ENCODE data around the gene NTM. TPM values are rescaled to one million over a fixed set of nuclear protein-coding genes. Genes with fewer than 3 reads are reported as not detected.

The NTM gene
- total RNA-seq, 3 donors from 2014 or later, result not detected

- no peak overlapping the region for H3K4me3 Mint-ChIP-seq
- H3K36me3 Mint-ChIP-seq (ENCODE audit: insufficient read depth), result peaks cover 2% of the 10 kb centered on the region
- H3K4me1 Mint-ChIP-seq (ENCODE audit: low read depth), result no peaks in the 10 kb centered on the region
- H3K9me3 Mint-ChIP-seq, result peaks cover 13% of the 10 kb centered on the region
- ATAC-seq, result no peak
- DNase-seq, result no peak
- no peaks in the 10 kb centered on the region for H3K27me3 Mint-ChIP-seq (ENCODE audit: low read depth)
Observed at GRCh38 chr11:132379540-132379939, 1009.1 kb downstream of the NTM start.

Measured in activated T-cell treated with anti-CD3 and anti-CD28 coated beads, Interleukin-2, amount 50 U/mL, for 4 hours (primary cell).